SU-DHL-6 (cell line): ENCODE results near the gene FRAT1.

Experiments
- EZH2phosphoT487 ChIP-seq: fragments of 200-600 bp; sonication (generic), shearing (Covaris generic); conservative IDR thresholded peaks from 2 replicates; pipeline ENCODE4 v1.6.1; 2018; ENCODE audit warnings: mild to moderate bottlenecking, antibody characterized with exemption, low read length, moderate library complexity, mixed read lengths
- TF ChIP-seq, protein P1 (sequence below): fragments of 200-600 bp; sonication (generic); IDR thresholded peaks from one replicate; pipeline ENCODE4 v1.5.1; 2017; ENCODE audit warnings: antibody characterized with exemption, mild to moderate bottlenecking, low read length, moderate library complexity; ENCODE audit not compliant: insufficient read depth, poor library complexity, severe bottlenecking

DNA sequence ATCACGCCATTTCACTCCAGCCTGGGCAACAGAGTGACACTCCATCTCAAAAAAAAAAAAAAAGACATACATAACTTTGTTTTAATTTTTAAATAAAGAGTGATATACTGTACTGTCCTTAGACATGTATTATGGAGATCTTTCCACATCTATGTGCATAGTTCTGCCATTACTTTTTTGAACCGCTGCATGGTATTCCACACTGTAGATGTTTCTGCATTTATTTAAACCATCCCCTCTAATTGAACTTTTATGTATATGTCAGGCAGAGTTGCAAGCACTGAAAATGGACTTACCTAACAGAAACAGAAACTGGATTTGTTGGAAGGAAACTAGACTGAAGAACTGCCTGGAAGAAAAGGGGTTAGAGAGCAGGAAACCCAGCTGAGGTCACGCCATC lies 18.1 kb upstream of the FRAT1 start:
- TF ChIP-seq, protein P1, sequence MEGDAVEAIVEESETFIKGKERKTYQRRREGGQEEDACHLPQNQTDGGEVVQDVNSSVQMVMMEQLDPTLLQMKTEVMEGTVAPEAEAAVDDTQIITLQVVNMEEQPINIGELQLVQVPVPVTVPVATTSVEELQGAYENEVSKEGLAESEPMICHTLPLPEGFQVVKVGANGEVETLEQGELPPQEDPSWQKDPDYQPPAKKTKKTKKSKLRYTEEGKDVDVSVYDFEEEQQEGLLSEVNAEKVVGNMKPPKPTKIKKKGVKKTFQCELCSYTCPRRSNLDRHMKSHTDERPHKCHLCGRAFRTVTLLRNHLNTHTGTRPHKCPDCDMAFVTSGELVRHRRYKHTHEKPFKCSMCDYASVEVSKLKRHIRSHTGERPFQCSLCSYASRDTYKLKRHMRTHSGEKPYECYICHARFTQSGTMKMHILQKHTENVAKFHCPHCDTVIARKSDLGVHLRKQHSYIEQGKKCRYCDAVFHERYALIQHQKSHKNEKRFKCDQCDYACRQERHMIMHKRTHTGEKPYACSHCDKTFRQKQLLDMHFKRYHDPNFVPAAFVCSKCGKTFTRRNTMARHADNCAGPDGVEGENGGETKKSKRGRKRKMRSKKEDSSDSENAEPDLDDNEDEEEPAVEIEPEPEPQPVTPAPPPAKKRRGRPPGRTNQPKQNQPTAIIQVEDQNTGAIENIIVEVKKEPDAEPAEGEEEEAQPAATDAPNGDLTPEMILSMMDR: no peak
- no peak for TF ChIP-seq EZH2phosphoT487
